ENCODE results near the gene JUND. TPM values are rescaled to one million over a fixed set of nuclear protein-coding genes. Genes with fewer than 3 reads are reported as not detected.

JUND gene
- total RNA-seq, 1 experiment from 2014 or later: 94.9 TPM

- no peak overlapping the region for H3K27ac ChIP-seq
- no peaks in the 10 kb centered on the region for H3K9me3 ChIP-seq (replicated peaks)
- H3K4me1 ChIP-seq: peaks cover 20% of the 10 kb centered on the region
Measured at GRCh38 chr19:18301718-18302111, 20.3 kb upstream of the JUND start.

GRCh38 chr19:18300930-18301717 lies 19.7 kb upstream of the JUND start:
- DNase-seq: peak; percentile 39 to 43
- Histone ChIP-seq H3K36me3 (no peaks in the 10 kb centered on the region), H3K4me1 (peaks cover 20% of the 10 kb centered on the region), H3K4me3 (no peak overlapping the region), H3K27me3 (no peaks in the 10 kb centered on the region), H3K27ac (no peak overlapping the region), H3K9me3 (replicated peaks) (no peaks in the 10 kb centered on the region)

More at GRCh38 chr19:18301718-18302111, 20.3 kb upstream of the JUND start:
- no peak for DNase-seq
- Histone ChIP-seq H3K36me3 (no peaks in the 10 kb centered on the region; the same call in 1 of the 2 replicates), H3K4me3 (no peak overlapping the region), H3K27me3 (no peaks in the 10 kb centered on the region)

GRCh38 chr19:18299654-18300053 lies 18.2 kb upstream of the JUND start:
- Histone ChIP-seq H3K27me3 (no peaks in the 10 kb centered on the region), H3K4me3 (no peak overlapping the region), H3K36me3 (no peaks in the 10 kb centered on the region), H3K9me3 (replicated peaks) (no peaks in the 10 kb centered on the region), H3K27ac (no peak overlapping the region), H3K4me1 (peaks cover 14% of the 10 kb centered on the region; the same call in 1 of the 2 replicates)
- no peak for DNase-seq

GRCh38 chr19:18298601-18299000 lies 17.2 kb upstream of the JUND start:
- Histone ChIP-seq H3K27me3 (no peaks in the 10 kb centered on the region), H3K27ac (no peak overlapping the region), H3K36me3 (no peaks in the 10 kb centered on the region), H3K9me3 (replicated peaks) (no peaks in the 10 kb centered on the region), H3K4me3 (no peak overlapping the region), H3K4me1 (peaks cover 8% of the 10 kb centered on the region; the same call in 1 of the 2 replicates)
- no peak for DNase-seq

GRCh38 chr19:18297308-18297707 lies 15.9 kb upstream of the JUND start:
- Histone ChIP-seq H3K27ac (no peak overlapping the region), H3K4me1 (peaks cover 9% of the 10 kb centered on the region; the same call in 1 of the 2 replicates), H3K27me3 (no peaks in the 10 kb centered on the region), H3K36me3 (no peaks in the 10 kb centered on the region), H3K9me3 (replicated peaks) (no peaks in the 10 kb centered on the region), H3K4me3 (no peak overlapping the region)
- DNase-seq: no peak

- Histone ChIP-seq H3K4me1 (peaks cover 18% of the 10 kb centered on the region), H3K4me3 (no peak overlapping the region), H3K9me3 (replicated peaks) (no peaks in the 10 kb centered on the region), H3K36me3 (no peaks in the 10 kb centered on the region), H3K27ac (no peak overlapping the region), H3K27me3 (no peaks in the 10 kb centered on the region)
- no peak for DNase-seq
Measured at GRCh38 chr19:18295034-18295451, 13.6 kb upstream of the JUND start.

- no peaks in the 10 kb centered on the region for H3K27me3 ChIP-seq
- H3K9me3 ChIP-seq (replicated peaks): no peaks in the 10 kb centered on the region
- H3K27ac ChIP-seq: no peak overlapping the region
- H3K36me3 ChIP-seq: no peaks in the 10 kb centered on the region
- H3K4me3 ChIP-seq: no peak overlapping the region
- H3K4me1 ChIP-seq: peaks cover 18% of the 10 kb centered on the region
- peak in 1 of 2 experiments; percentile 44 for DNase-seq
Measured at GRCh38 chr19:18294467-18294864, 13.0 kb upstream of the JUND start.

GRCh38 chr19:18293642-18294466 lies 12.4 kb upstream of the JUND start:
- Histone ChIP-seq H3K27me3 (no peaks in the 10 kb centered on the region), H3K36me3 (no peaks in the 10 kb centered on the region), H3K27ac (no peak overlapping the region), H3K4me3 (no peak overlapping the region), H3K9me3 (replicated peaks) (no peaks in the 10 kb centered on the region), H3K4me1 (peaks cover 18% of the 10 kb centered on the region)
- DNase-seq: peak in 1 of 2 experiments; percentile 27

- Histone ChIP-seq H3K27ac (no peak overlapping the region), H3K9me3 (replicated peaks) (no peaks in the 10 kb centered on the region), H3K27me3 (no peaks in the 10 kb centered on the region), H3K36me3 (no peaks in the 10 kb centered on the region), H3K4me3 (peak overlapping the region; percentile 61), H3K4me1 (peaks cover 22% of the 10 kb centered on the region)
- DNase-seq: peak; percentile 84 to 90
Measured at GRCh38 chr19:18292810-18293641, 11.6 kb upstream of the JUND start.

- no peak for DNase-seq
- Histone ChIP-seq H3K4me3 (peak overlapping the region; percentile 61), H3K36me3 (no peaks in the 10 kb centered on the region), H3K27me3 (no peaks in the 10 kb centered on the region), H3K27ac (peak overlapping the region; percentile 69; the same call in 1 of the 2 replicates), H3K9me3 (replicated peaks) (no peaks in the 10 kb centered on the region), H3K4me1 (peaks cover 28% of the 10 kb centered on the region)
Measured at GRCh38 chr19:18292462-18292809, 11.0 kb upstream of the JUND start.

GRCh38 chr19:18291590-18292461 lies 10.4 kb upstream of the JUND start:
- no peaks in the 10 kb centered on the region for H3K36me3 ChIP-seq
- peaks cover 34% of the 10 kb centered on the region for H3K4me1 ChIP-seq
- H3K9me3 ChIP-seq (replicated peaks): no peaks in the 10 kb centered on the region
- H3K27ac ChIP-seq: peak overlapping the region; percentile 69
- H3K4me3 ChIP-seq: peak overlapping the region; percentile 61
- DNase-seq: peak; percentile 85 to 89
- H3K27me3 ChIP-seq: no peaks in the 10 kb centered on the region

- peak overlapping the region; percentile 61 for H3K4me3 ChIP-seq
- peak in 1 of 2 experiments; percentile 27 for DNase-seq
- H3K4me1 ChIP-seq: peaks cover 41% of the 10 kb centered on the region
- H3K9me3 ChIP-seq (replicated peaks): no peaks in the 10 kb centered on the region
- H3K36me3 ChIP-seq: no peaks in the 10 kb centered on the region
- peak overlapping the region; percentile 69; the same call in 1 of the 2 replicates for H3K27ac ChIP-seq
- H3K27me3 ChIP-seq: no peaks in the 10 kb centered on the region
Measured at GRCh38 chr19:18291019-18291524, 9.7 kb upstream of the JUND start.

GRCh38 chr19:18290302-18291018 lies 9.0 kb upstream of the JUND start:
- Histone ChIP-seq H3K36me3 (no peaks in the 10 kb centered on the region), H3K27me3 (no peaks in the 10 kb centered on the region), H3K4me3 (no peak overlapping the region), H3K27ac (no peak overlapping the region), H3K9me3 (replicated peaks) (no peaks in the 10 kb centered on the region), H3K4me1 (peaks cover 44% of the 10 kb centered on the region)
- DNase-seq: peak; percentile 55 to 60

Data from SJCRH30 (cell line).